Activated CD8-positive, alpha-beta T cell treated with anti-CD3 and anti-CD28 coated beads, Interleukin-2, amount 10 ng/mL, durations not matched to agents 7 days and 5 days (primary cell): ENCODE data around the gene HBE1. TPM values are rescaled to one million over a fixed set of nuclear protein-coding genes. Genes with fewer than 3 reads are reported as not detected.
"Not testable (repeated sequence)": the region's sequence is repeated elsewhere in the genome, so short reads cannot be mapped to it uniquely, and the experiment has no call there.

ENCODE experiments used
- ATAC-seq: fragments of 150-1000 bp; cut with Tn5 transposase; one replicate; pipeline ENCODE4 v1.10.0; 2021; ENCODE audit warnings: moderate library complexity
- CTCF ChIA-PET: fragments of 350-600 bp; sonication (Branson Sonifier 250); formaldehyde crosslinking; loops from one replicate; lab custom pipeline; 2021; ENCODE audit warnings: antibody characterized with exemption; lab: Charles Lee
- POLR2A ChIA-PET: fragments of 350-600 bp; sonication (Branson Sonifier 250); formaldehyde crosslinking; loops from one replicate; lab custom pipeline; 2021; ENCODE audit warnings: antibody characterized with exemption; lab: Charles Lee
- DNase-seq: peaks from one replicate; pipeline ENCODE4 v3.0.0-alpha.2; 2020
- H3K27ac Mint-ChIP-seq: one replicate; pipeline ENCODE4 v1.8.0; 2021; ENCODE audit warnings: mild to moderate bottlenecking, mixed read lengths
- H3K27me3 Mint-ChIP-seq: one replicate; pipeline ENCODE4 v1.8.0; 2021; ENCODE audit warnings: low read depth, mixed read lengths
- H3K36me3 Mint-ChIP-seq: one replicate; pipeline ENCODE4 v1.8.0; 2021; ENCODE audit warnings: low read depth, mixed read lengths
- H3K4me1 Mint-ChIP-seq: one replicate; pipeline ENCODE4 v1.8.0; 2021; ENCODE audit warnings: low read depth, mixed read lengths
- H3K4me3 Mint-ChIP-seq: one replicate; pipeline ENCODE4 v1.8.0; 2021; ENCODE audit warnings: mild to moderate bottlenecking, mixed read lengths
- H3K9me3 Mint-ChIP-seq: one replicate; pipeline ENCODE4 v1.8.0; 2022; ENCODE audit warnings: mixed read lengths; ENCODE audit not compliant: insufficient read depth
- total RNA-seq, 2 experiments: library from RNA; stranded (reverse); gene quantifications; one replicate each; pipeline ENCODE4 v1.2.3, GENCODE V29; 2021

Gene HBE1
- not detected for total RNA-seq

DNA sequence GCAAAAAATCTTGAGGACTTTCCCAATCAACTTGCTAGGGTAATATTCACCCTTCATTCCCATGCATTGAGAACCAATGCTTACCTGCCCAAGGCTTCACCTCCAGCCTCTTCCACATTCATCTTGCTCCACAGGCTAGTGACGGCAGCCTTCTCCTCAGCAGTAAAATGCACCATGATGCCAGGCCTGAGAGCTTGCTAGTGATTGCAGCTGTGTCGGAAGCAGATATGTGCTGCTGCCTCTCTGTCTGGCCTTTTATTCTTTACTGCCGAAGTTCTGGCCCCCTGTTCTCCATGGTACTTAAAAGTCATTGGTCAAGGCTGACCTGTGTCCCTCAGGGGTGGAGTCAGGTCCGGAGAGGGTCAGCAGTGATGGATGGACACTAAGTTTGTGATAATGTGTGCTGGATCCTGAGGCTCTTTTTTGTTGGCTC lies at the start of gene HBE1:
Gene HBE1, minus strand, starts transcription at position 231 of the 433 bp plus-strand sequence. Its CDS starts 55 bp downstream, at position 176.
- DNase-seq (no peak), ATAC-seq (no peak)
- Mint-ChIP-seq H3K4me1 (no peaks in the 10 kb centered on the region), H3K4me3 (no peak within 1 kb of the TSS), H3K36me3 (no peaks in the 10 kb centered on the region), H3K9me3 (no peaks in the 10 kb centered on the region), H3K27me3 (peaks cover 2% of the 10 kb centered on the region), H3K27ac (no peak within 1 kb of the TSS)
- POLR2A ChIA-PET, result no interaction called here
- CTCF ChIA-PET, result no interaction called here

DNA sequence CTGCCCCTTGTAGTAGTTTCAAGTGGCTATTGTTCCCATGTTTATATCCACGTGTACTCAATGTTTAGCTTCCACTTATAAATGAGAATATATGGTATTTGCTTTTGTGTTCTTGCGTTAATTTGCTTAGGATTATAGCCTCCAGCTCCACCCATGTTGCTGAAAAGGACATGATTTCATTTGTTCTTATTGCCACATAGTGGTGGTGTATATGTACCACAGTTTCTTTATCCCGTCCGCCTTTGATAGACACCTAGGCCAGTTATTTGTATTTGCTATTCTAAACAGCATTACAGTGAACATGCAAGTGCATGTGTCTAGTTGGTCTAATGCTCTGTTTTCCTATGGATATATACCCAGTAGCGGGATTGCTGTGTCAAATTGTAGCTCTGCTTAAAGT lies 47.5 kb upstream of the HBE1 start:
- ChIA-PET POLR2A (no interaction called here), CTCF (no interaction called here)
- H3K27ac Mint-ChIP-seq, result no peak overlapping the region
- no peaks in the 10 kb centered on the region for H3K36me3 Mint-ChIP-seq
- no peaks in the 10 kb centered on the region for H3K27me3 Mint-ChIP-seq
- no peak overlapping the region for H3K4me3 Mint-ChIP-seq
- DNase-seq (no peak), ATAC-seq (no peak)
- no peaks in the 10 kb centered on the region for H3K4me1 Mint-ChIP-seq
- no peaks in the 10 kb centered on the region for H3K9me3 Mint-ChIP-seq

DNA sequence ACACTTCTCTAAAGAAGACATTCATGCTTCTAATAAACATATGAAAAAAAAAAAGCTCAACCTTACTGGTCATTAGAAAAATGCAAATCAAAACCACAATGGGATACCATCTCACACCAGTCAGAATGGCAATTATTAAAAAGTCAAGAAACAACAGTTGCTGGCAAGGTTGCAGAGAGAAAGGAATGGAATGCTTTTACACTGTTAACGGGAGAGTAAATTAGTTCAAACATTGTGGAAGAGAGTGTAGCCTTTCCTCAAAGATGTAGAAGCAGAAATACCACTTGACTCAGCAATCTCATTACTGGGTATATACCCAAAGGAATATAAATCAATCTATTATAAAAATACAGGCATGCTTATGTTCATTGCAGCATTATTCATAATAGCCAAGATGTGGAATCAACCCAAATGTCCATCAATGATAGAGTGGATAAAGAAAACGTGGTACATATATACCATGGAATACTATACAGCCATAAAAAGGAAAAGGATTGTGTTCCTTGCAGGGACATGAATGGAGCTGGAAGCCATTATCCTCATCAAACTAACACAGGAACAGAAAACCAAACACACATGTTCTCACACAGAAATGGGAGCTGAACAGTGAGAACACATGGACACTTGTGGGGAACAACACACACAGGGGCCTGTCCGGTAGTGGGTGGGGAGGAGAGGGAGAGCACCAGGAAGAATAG lies 43.7 kb upstream of the HBE1 start:
- CTCF ChIA-PET, H3K27me3 Mint-ChIP-seq, H3K36me3 Mint-ChIP-seq: not testable (repeated sequence)

DNA sequence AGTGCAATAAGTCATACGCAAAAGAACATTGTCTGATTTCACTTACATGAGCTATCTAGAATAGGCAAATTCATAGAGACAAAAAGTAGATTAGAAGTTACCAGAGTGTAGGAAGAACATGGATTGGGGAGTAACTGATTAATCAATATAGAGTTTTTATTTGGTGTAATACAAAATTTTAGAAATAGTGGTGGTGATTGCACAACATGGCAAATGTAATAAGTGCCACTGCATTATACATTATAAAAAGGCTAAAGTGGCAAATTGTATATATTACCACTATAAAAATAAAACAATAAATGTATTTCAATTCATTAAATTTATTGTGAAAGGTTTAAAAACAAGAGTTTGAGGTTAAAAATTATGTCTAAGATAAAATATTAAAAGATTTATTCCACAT lies 40.7 kb upstream of the HBE1 start:
- POLR2A ChIA-PET, result no interaction called here
- H3K27ac Mint-ChIP-seq, result no peak overlapping the region
- no peaks in the 10 kb centered on the region for H3K36me3 Mint-ChIP-seq
- CTCF ChIA-PET, result no interaction called here
- ATAC-seq, result no peak
- DNase-seq, result no peak
- no peak overlapping the region for H3K4me3 Mint-ChIP-seq
- H3K27me3 Mint-ChIP-seq, result no peaks in the 10 kb centered on the region
- no peaks in the 10 kb centered on the region for H3K9me3 Mint-ChIP-seq
- H3K4me1 Mint-ChIP-seq, result no peaks in the 10 kb centered on the region

More for the DNA sequence above, 43.7 kb upstream of the HBE1 start:
- POLR2A ChIA-PET, H3K4me3 Mint-ChIP-seq, H3K27ac Mint-ChIP-seq, H3K4me1 Mint-ChIP-seq, ATAC-seq, H3K9me3 Mint-ChIP-seq, DNase-seq: not testable (repeated sequence)

DNA sequence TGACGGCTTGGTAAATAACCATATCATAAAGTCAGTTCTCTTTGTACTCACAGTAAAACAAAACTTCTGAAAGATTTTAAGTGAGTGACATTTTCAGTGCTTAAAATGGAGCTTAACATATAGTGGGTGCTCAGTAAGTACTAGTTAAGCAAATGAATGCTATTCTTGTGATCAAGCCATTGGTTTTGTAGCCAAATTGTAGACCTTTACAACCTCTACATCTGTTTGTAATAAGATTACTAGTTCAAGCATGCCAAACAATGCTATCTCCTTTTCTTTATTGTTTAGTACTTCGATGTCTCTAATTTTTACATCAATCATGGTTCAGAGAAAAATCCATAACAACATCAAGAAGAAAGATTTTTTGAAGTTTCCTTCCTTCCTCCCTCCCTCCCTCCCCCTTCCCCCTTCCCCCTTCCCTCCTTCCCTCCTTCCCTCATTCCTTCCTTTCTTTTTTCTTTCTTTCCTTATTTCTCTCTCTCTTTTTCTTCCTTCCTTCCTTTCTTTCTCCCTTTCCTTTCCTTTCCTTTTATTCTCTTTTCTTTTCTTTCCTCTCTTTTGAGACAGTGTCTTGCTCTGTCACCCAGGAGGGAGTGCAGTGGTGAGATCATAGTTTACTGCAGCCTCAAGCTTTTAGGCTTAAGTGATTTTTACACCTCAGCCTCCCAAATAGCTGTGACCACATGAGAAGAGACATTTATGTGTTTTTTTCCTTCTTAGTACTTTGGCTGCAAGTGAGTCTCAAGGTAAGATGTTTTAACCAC lies 37.7 kb upstream of the HBE1 start:
- no peaks in the 10 kb centered on the region for H3K27me3 Mint-ChIP-seq
- no peaks in the 10 kb centered on the region for H3K36me3 Mint-ChIP-seq
- H3K4me1 Mint-ChIP-seq, result no peaks in the 10 kb centered on the region
- ChIA-PET POLR2A (no interaction called here), CTCF (no interaction called here)
- no peaks in the 10 kb centered on the region for H3K9me3 Mint-ChIP-seq
- DNase-seq (no peak), ATAC-seq (no peak)
- no peak overlapping the region for H3K4me3 Mint-ChIP-seq
- H3K27ac Mint-ChIP-seq, result no peak overlapping the region

DNA sequence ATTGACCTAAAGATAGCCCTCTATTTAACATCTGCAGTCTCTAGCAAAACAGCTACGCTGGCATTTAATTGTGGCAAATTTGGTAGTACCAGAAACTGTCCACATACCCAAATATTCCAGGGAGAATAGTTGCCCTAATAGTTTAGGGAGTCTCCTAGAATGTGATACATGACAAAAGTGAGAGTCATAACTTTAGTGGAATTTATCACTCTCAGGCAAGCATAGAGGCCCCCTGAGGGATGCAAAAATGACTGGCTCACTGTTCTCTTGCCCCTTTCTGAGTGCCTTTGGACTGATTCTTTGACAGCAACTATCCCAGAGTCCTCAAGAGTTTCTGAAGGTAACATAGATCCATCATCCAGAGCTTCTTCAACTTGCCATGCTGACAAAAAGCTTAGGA lies 34.3 kb upstream of the HBE1 start:
- Mint-ChIP-seq H3K27ac (no peak overlapping the region), H3K4me1 (no peaks in the 10 kb centered on the region), H3K27me3 (no peaks in the 10 kb centered on the region), H3K36me3 (no peaks in the 10 kb centered on the region), H3K4me3 (no peak overlapping the region), H3K9me3 (no peaks in the 10 kb centered on the region)
- ATAC-seq (no peak), DNase-seq (no peak)
- POLR2A ChIA-PET, result no interaction called here
- CTCF ChIA-PET, result no interaction called here

DNA sequence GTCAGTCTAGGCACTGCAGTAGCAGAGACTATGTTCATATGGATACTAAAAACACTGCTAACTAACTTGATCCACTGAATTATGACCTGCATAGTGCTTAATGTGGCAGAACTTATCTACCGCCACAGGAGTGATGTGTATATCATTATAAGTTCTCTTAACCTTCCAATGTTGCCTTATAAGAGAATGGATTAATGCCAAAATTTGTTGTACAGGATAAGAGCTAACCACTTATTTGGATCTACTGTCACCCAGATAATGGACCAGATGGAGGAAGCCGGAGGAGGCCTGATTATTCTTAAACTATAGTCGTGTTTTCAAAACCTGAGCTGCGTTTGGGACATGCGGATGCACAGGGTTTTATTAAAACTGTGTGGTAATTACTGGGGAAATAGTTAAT lies 33.9 kb upstream of the HBE1 start:
- Mint-ChIP-seq H3K4me1 (no peaks in the 10 kb centered on the region), H3K9me3 (no peaks in the 10 kb centered on the region), H3K27ac (no peak overlapping the region), H3K27me3 (no peaks in the 10 kb centered on the region), H3K36me3 (no peaks in the 10 kb centered on the region), H3K4me3 (no peak overlapping the region)
- DNase-seq (no peak), ATAC-seq (no peak)
- POLR2A ChIA-PET, result no interaction called here
- CTCF ChIA-PET, result no interaction called here

DNA sequence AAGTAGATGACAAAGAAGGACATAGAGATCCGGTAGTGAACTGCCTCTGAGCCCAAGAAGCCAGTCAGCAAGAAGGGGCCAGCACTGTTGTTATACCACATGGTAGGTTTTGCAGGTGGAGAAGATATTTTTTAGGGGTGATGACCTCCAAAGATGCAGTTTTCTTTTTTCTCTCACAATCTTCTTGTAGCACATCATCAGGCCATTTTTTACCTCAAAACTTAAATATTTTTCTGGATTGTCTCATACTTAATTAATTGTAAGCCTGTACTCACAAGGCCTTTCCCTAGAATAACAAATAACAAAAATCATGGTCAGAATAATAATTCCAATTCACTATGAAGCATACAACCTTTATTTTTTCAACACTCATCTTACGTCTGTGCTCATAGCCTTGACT lies 32.1 kb upstream of the HBE1 start, which contains the start of gene OR51B4:
Gene OR51B4, minus strand, starts transcription at position 101 of the 400 bp plus-strand sequence. Its CDS starts 0 bp downstream, at position 101.
- Mint-ChIP-seq H3K36me3 (no peaks in the 10 kb centered on the region), H3K4me1 (no peaks in the 10 kb centered on the region), H3K27me3 (no peaks in the 10 kb centered on the region), H3K9me3 (no peaks in the 10 kb centered on the region), H3K27ac (no peak within 1 kb of the TSS), H3K4me3 (no peak within 1 kb of the TSS)
- DNase-seq (no peak), ATAC-seq (no peak)
- ChIA-PET POLR2A (no interaction called here), CTCF (no interaction called here)

DNA sequence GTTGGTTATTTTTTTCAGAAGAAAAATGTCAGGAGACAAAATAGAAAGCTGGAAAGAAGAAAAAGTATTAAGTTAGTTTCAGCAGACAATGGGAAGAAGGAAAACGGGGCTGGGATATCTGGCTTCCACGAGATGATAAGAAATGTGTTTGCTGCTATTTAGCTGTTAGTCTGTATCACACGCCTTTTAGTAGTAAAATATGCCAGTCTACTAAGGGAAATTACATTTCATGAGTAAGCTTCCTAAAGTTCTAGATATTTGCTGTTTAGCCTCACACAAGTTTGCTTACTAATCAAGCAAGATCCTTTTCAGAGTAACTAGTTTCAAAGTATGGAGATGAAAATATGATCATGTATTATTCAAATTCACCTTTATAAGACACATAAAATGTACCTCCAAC lies 30.5 kb upstream of the HBE1 start:
- DNase-seq, result no peak
- Mint-ChIP-seq H3K9me3 (no peaks in the 10 kb centered on the region), H3K27ac (no peak overlapping the region), H3K4me1 (no peaks in the 10 kb centered on the region), H3K4me3 (no peak overlapping the region), H3K36me3 (no peaks in the 10 kb centered on the region), H3K27me3 (no peaks in the 10 kb centered on the region)
- no peak for ATAC-seq
- CTCF ChIA-PET, result no interaction called here
- POLR2A ChIA-PET, result no interaction called here

DNA sequence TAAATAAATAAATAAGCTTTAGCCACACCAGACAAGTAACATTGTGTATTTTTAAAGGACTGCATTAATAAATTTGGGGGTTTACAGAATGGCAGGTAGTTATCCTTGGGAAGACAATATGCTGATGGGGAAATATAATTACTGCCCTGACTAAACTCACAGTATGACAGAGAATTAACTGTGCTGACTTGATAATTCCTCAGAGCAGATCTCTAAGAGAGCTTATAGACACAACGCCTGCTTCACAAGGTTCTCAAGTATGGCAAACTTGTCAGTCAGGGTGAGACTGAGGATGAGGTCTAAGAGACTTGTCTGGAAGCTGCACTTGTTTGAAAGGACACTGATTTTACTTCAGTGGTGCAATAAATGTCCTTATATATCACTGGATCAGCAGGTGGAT lies 28.7 kb upstream of the HBE1 start:
- ChIA-PET POLR2A (no interaction called here), CTCF (no interaction called here)
- H3K27me3 Mint-ChIP-seq, result no peaks in the 10 kb centered on the region
- H3K4me3 Mint-ChIP-seq, result no peak overlapping the region
- H3K4me1 Mint-ChIP-seq, result no peaks in the 10 kb centered on the region
- no peaks in the 10 kb centered on the region for H3K9me3 Mint-ChIP-seq
- H3K36me3 Mint-ChIP-seq, result no peaks in the 10 kb centered on the region
- ATAC-seq, result no peak
- no peak for DNase-seq
- H3K27ac Mint-ChIP-seq, result no peak overlapping the region

DNA sequence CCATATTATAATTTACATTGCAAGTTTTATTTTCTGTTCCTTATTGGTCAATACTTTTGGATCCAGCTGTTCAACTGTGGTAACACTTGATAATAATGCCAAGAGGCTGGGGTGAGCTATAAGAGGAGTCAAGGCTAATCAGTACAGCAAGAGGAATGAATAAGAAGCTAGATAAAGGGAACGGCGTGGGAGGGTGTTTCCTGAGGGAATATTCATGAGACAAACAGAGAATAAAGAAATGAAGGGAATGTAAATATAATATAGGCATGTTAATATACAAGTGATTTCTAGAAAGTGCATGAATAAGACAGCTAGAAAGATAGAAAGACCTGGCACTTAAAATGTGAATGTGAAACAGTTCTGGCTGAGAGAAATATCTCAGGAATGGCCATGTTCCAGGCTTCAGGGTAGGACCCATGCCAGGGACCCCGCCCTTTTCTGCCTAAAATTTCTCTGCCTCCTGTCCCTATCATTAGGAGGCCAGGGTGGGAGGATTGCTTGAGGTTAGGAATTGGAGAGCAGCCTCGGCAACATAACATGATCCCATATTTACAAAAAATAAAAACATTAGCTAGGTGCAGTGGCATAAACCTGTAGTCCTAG lies 28.1 kb upstream of the HBE1 start:
- ATAC-seq (no peak), DNase-seq (no peak)
- Mint-ChIP-seq H3K9me3 (no peaks in the 10 kb centered on the region), H3K27ac (no peak overlapping the region), H3K36me3 (no peaks in the 10 kb centered on the region), H3K27me3 (no peaks in the 10 kb centered on the region), H3K4me1 (no peaks in the 10 kb centered on the region), H3K4me3 (no peak overlapping the region)
- CTCF ChIA-PET, result no interaction called here
- POLR2A ChIA-PET, result no interaction called here

DNA sequence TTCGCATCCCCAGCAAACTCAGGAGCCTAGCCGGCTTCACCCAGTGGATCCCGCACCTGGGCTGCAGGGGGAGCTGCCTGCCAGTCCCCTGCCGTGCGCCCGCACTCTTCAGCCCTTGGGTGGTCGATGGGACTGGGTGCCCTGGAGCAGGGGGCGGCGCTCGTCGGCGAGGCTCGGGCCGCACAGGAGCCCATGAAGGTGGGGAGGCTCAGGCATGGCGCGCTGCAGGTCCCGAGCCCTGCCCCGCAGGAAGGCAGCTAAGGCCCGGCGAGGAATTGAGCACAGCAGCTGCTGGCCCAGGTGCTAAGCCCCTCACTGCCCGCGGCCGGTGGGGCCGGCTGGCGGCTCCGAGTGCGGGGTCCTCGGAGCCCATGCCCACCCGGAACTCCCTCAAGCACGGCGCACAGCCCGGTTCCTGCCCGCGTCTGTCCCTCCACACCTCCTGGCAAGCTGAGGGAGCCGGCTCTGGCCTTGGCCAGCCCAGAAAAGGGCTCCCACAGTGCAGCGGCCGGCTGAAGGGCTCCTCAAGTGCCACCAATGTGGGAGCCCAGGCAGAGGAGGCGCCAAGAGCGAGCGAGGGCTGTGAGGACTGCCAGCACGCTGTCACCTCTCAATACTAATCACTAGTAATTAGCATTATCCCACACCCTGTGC lies 24.7 kb upstream of the HBE1 start:
- H3K27me3 Mint-ChIP-seq, ATAC-seq, H3K4me1 Mint-ChIP-seq, H3K9me3 Mint-ChIP-seq, H3K36me3 Mint-ChIP-seq, DNase-seq, H3K27ac Mint-ChIP-seq, POLR2A ChIA-PET, H3K4me3 Mint-ChIP-seq, CTCF ChIA-PET: not testable (repeated sequence)
